B cell (primary cell): ENCODE measurements around the gene LRRC4.

ENCODE experiments used
- EZH2 ChIP-seq: IDR thresholded peaks from 2 replicates; pipeline ENCODE4 v1.6.1; 2012; ENCODE audit warnings: borderline replicate concordance, low read depth, mild to moderate bottlenecking, moderate library complexity, low read length; ENCODE audit not compliant: insufficient read depth, poor library complexity, severe bottlenecking
- TF ChIP-seq, protein P1 (sequence below): fragments of 200-600 bp; IDR thresholded peaks from one replicate; pipeline ENCODE4 v1.8.0; 2022; ENCODE audit warnings: antibody characterized with exemption, mild to moderate bottlenecking

GRCh38 chr7:128039544-128039953, 8.3 kb upstream of the LRRC4 start:
- TF ChIP-seq, protein P1, sequence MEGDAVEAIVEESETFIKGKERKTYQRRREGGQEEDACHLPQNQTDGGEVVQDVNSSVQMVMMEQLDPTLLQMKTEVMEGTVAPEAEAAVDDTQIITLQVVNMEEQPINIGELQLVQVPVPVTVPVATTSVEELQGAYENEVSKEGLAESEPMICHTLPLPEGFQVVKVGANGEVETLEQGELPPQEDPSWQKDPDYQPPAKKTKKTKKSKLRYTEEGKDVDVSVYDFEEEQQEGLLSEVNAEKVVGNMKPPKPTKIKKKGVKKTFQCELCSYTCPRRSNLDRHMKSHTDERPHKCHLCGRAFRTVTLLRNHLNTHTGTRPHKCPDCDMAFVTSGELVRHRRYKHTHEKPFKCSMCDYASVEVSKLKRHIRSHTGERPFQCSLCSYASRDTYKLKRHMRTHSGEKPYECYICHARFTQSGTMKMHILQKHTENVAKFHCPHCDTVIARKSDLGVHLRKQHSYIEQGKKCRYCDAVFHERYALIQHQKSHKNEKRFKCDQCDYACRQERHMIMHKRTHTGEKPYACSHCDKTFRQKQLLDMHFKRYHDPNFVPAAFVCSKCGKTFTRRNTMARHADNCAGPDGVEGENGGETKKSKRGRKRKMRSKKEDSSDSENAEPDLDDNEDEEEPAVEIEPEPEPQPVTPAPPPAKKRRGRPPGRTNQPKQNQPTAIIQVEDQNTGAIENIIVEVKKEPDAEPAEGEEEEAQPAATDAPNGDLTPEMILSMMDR: no peak
- TF ChIP-seq EZH2: no peak
